ENCODE results near the gene TTC4.

TTC4 gene

GRCh38 chr1:54710434-54710833 is 5.2 kb upstream of the TTC4 start:
- H3K4me3 ChIP-seq (ENCODE audit: low read length), result no peak overlapping the region
- no peaks in the 10 kb centered on the region for H3K36me3 ChIP-seq (replicated peaks; ENCODE audit: insufficient read depth, low read length)
- H3K4me2 ChIP-seq (ENCODE audit: low read depth, low read length), result no peak overlapping the region
- H3F3A ChIP-seq (ENCODE audit: insufficient read depth, low read length), result no peaks in the 10 kb centered on the region
- H3K9ac ChIP-seq (ENCODE audit: low read length), result no peak overlapping the region
- H4K20me1 ChIP-seq (ENCODE audit: insufficient read depth, low read length), result no peaks in the 10 kb centered on the region
- no peak for DNase-seq
- H3K79me2 ChIP-seq (ENCODE audit: low read length), result no peaks in the 10 kb centered on the region
- H3K9me2 ChIP-seq (replicated peaks; ENCODE audit: insufficient read depth, low read length), result no peaks in the 10 kb centered on the region
- H3K4me1 ChIP-seq (ENCODE audit: low read length), result 0 out of 2 replicates have a peak, but pooled peaks cover 4% of the 10 kb centered on the region
- H3K27ac ChIP-seq (ENCODE audit: low read length), result no peak overlapping the region
- no peak overlapping the region for H2AFZ ChIP-seq (ENCODE audit: low read length)
- TF ChIP-seq EZH2phosphoT487 (IDR thresholded peaks at IDR 0.05; ENCODE audit: low read length) (no peak), CTCF (IDR thresholded peaks at IDR 0.05; ENCODE audit: low read length) (no peak), EZH2 (optimal IDR thresholded peaks at IDR 0.05; ENCODE audit: low read depth, low read length) (no peak)
- H3K27me3 ChIP-seq (replicated peaks; ENCODE audit: insufficient read depth, low read length), result peaks cover 50% of the 10 kb centered on the region; the same call in 1 of the 2 replicates
- H3K9me3 ChIP-seq (replicated peaks; ENCODE audit: insufficient read depth, low read length), result no peaks in the 10 kb centered on the region

- Histone ChIP-seq H3K4me1 (ENCODE audit: low read length) (0 out of 2 replicates have a peak, but pooled peaks cover 4% of the 10 kb centered on the region), H3K4me2 (ENCODE audit: low read depth, low read length) (no peak overlapping the region), H2AFZ (ENCODE audit: low read length) (no peak overlapping the region), H3K36me3 (replicated peaks; ENCODE audit: insufficient read depth, low read length) (no peaks in the 10 kb centered on the region), H3K79me2 (ENCODE audit: low read length) (peaks cover 2% of the 10 kb centered on the region), H3K9ac (ENCODE audit: low read length) (no peak overlapping the region), H3K4me3 (ENCODE audit: low read length) (no peak overlapping the region), H3K27ac (ENCODE audit: low read length) (no peak overlapping the region), H4K20me1 (ENCODE audit: insufficient read depth, low read length) (no peaks in the 10 kb centered on the region), H3K27me3 (replicated peaks; ENCODE audit: insufficient read depth, low read length) (peaks cover 50% of the 10 kb centered on the region; the same call in 1 of the 2 replicates), H3F3A (ENCODE audit: insufficient read depth, low read length) (no peaks in the 10 kb centered on the region), H3K9me3 (replicated peaks; ENCODE audit: insufficient read depth, low read length) (no peaks in the 10 kb centered on the region), H3K9me2 (replicated peaks; ENCODE audit: insufficient read depth, low read length) (no peaks in the 10 kb centered on the region)
- TF ChIP-seq EZH2phosphoT487 (IDR thresholded peaks at IDR 0.05; ENCODE audit: low read length) (no peak), EZH2 (optimal IDR thresholded peaks at IDR 0.05; ENCODE audit: low read depth, low read length) (no peak), CTCF (IDR thresholded peaks at IDR 0.05; ENCODE audit: low read length) (no peak)
- DNase-seq, result no peak
Measured at GRCh38 chr1:54710841-54711240, 4.8 kb upstream of the TTC4 start.

- H2AFZ ChIP-seq (ENCODE audit: low read length), result no peak overlapping the region
- peaks cover 9% of the 10 kb centered on the region for H3K79me2 ChIP-seq (ENCODE audit: low read length)
- no peak overlapping the region for H3K9ac ChIP-seq (ENCODE audit: low read length)
- no peaks in the 10 kb centered on the region for H3K9me3 ChIP-seq (replicated peaks; ENCODE audit: insufficient read depth, low read length)
- no peak overlapping the region for H3K4me2 ChIP-seq (ENCODE audit: low read depth, low read length)
- peaks cover 5% of the 10 kb centered on the region; the same call in 1 of the 2 replicates for H3K4me1 ChIP-seq (ENCODE audit: low read length)
- H3K4me3 ChIP-seq (ENCODE audit: low read length), result no peak overlapping the region
- H3F3A ChIP-seq (ENCODE audit: insufficient read depth, low read length), result no peaks in the 10 kb centered on the region
- TF ChIP-seq CTCF (IDR thresholded peaks at IDR 0.05; ENCODE audit: low read length), result no peak
- no peak for TF ChIP-seq EZH2phosphoT487 (IDR thresholded peaks at IDR 0.05; ENCODE audit: low read length)
- TF ChIP-seq EZH2 (optimal IDR thresholded peaks at IDR 0.05; ENCODE audit: low read depth, low read length), result no peak
- H3K27ac ChIP-seq (ENCODE audit: low read length), result no peak overlapping the region
- DNase-seq, result no peak
- no peaks in the 10 kb centered on the region for H4K20me1 ChIP-seq (ENCODE audit: insufficient read depth, low read length)
- H3K36me3 ChIP-seq (replicated peaks; ENCODE audit: insufficient read depth, low read length), result no peaks in the 10 kb centered on the region
- no peaks in the 10 kb centered on the region for H3K9me2 ChIP-seq (replicated peaks; ENCODE audit: insufficient read depth, low read length)
- H3K27me3 ChIP-seq (replicated peaks; ENCODE audit: insufficient read depth, low read length), result peaks cover 50% of the 10 kb centered on the region; the same call in 1 of the 2 replicates
Measured at GRCh38 chr1:54711536-54711935, 4.1 kb upstream of the TTC4 start.

Data from MM.1S (cell line).